Daoy (cell line): ENCODE data around the gene PHOX2A. TPM values are rescaled to one million over a fixed set of nuclear protein-coding genes. Genes with fewer than 3 reads are reported as not detected.
"Not testable (repeated sequence)": the region's sequence is repeated elsewhere in the genome, so short reads cannot be mapped to it uniquely, and the experiment has no call there.

ENCODE experiments used
- DNase-seq: peaks from one replicate; pipeline ENCODE4 v3.0.0-alpha.2; 2015; ENCODE audit warnings: low read depth
- total RNA-seq: library from RNA; depleted of rRNA; stranded (reverse); fragments of >200 nt; shearing (Covaris generic); gene quantifications from 2 replicates; pipeline ENCODE4 v1.2.3, GENCODE V29; 2014; rRNA removed

Gene PHOX2A
- total RNA-seq = not detected in 2 replicates

DNA sequence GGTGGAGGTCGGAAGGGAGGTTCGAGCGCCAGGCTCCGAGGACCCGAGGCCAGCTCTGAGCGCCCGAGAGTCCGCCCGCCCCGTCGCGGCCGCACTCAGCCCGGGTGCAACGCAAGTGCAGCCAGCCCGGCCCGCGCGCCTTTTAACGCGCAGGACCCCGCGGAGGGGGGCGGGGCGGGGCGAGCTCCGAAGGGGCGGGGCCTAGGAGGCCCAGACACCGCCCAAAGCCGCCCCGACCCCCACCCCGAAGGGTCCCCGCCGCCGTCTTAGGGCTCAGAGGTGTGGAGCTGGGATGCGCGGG is at the start of gene PHOX2A:
Gene PHOX2A (minus strand): TSS at position 117 of the 301 bp plus-strand sequence. CDS start 172 bp downstream, outside the sequence.
- no peak for DNase-seq

GRCh38 chr11:72293391-72293790 is 49.4 kb upstream of the PHOX2A start:
- no peak for DNase-seq

DNA sequence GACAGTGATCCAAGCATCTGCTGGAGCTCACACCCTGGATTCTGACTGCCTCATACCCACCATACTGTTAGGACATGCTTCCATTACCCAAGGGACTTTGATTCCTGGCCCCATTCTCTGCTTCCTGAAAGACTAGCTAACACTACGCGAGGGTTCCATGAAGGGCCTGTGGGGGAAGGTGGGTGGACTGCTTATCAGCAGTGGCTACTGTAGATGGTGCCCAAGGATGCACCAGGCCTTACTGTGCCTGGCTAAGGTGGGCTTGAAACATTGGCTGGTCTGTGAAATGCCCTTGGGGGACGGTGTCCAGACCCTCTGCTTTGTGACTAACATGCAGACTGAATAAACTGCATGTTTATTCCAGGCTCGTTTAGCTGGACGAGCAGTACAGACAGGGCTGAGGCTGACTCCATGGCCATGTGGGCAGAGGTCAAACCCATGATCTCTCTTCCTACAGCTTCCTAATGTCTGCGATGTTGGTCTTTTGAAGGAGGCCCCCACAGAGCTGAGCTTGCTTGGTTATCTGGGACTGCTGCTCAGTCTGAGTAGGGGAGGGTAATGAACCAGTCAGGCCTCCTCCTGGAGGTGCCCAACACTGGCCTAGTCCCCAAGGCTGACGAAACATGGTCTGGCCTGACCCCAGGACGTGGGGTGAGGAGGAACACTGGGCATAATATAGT is 48.3 kb upstream of the PHOX2A start:
- DNase-seq = no peak

- peak; percentile 11 for DNase-seq
Measured at GRCh38 chr11:72290741-72291140, 46.8 kb upstream of the PHOX2A start.

DNA sequence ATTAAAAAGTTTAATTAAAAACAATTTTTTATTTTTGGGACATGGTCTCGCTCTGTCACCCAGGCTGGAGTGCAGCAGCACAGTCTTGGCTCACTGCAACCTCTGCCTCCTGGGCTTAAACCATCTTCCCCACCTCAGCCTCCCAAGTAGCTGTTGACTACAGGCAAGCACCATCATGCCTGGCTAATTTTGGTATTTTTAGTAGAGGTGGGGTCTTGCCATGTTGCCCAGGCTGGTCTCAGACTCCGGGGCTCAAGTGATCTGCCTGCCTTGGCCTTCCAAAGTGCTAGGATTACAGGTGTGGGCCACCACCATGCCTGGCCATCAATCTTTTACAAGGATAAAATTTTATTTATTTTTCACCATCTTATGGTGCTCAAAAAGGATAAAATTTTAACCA is 43.3 kb upstream of the PHOX2A start:
- no peak for DNase-seq

- no peak for DNase-seq
Measured at GRCh38 chr11:72283947-72284346, 40.0 kb upstream of the PHOX2A start.

GRCh38 chr11:72280726-72281315 is 36.8 kb upstream of the PHOX2A start:
- no peak for DNase-seq

DNA sequence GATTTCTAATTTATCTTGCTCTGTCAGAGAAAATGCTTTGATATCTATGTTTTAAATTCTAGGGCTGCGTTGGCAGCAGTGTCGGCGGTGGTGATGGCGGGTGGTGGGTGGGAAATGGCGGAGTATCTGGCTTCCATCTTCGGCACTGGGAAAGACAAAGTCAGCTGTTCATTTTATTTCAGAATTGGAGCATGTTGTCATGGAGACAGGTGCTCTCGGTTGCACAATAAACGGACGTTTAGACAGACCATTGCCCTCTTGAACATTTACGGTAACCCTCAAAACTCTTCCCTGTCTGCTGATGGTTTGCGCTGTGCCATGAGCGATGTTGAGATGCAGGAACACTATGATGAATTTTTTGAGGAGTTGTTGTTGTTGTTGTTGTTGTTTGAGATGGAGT is 36.1 kb upstream of the PHOX2A start:
- DNase-seq = no peak

- DNase-seq = no peak
Measured at GRCh38 chr11:72278905-72279304, 34.9 kb upstream of the PHOX2A start.

DNA sequence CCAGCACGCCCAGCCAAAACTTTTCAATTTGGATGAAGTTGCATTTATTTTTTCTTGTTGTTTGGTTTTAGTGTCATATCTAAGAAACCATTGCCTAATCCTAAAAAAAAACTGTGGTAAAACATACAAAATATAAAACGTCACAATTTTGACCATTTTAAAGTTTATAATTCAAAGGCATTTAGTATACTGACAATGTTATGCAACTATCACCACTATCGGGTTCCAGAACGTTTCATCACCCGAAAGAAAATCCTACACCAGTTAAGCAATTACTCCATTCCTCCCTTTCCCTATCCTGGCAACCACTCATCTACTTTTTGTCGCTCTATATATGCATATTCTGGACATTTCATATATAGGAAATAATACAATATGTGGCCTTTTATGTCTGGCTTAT is 30.5 kb upstream of the PHOX2A start:
- DNase-seq = no peak

GRCh38 chr11:72271980-72272379 is 28.0 kb upstream of the PHOX2A start:
- no peak for DNase-seq

DNA sequence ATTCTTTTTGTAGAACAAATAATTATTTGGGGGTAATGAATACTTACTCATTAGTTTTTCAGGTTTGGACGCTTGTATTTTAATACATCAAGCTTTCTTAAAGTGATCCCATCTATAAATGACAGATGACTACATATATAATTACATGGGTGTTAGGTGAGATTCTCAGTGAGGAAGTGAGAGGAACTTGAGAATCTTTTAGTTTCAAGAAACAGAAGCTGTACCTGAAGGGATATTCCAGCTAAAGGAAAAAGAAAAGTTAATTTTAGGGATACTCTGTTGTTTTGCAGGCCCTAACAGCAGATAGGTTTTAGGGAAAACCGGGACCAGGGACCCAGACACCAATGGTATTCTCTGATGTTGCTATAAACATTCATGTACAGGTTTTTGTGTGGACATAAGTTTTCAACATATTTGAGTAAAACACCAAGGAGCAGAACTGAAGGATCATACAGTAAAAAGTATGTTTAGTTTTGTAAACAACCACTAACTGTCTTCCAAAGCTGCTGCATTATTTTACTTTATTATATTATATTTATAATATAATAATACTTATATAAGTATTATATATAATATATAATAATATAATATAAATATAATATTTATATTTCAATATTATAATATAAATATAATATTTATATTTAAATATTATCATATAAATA is 24.1 kb upstream of the PHOX2A start:
- no peak for DNase-seq

GRCh38 chr11:72266960-72267359 is 23.0 kb upstream of the PHOX2A start:
- not testable (repeated sequence) for DNase-seq

GRCh38 chr11:72265951-72266350 is 22.0 kb upstream of the PHOX2A start:
- DNase-seq = no peak

GRCh38 chr11:72263361-72263760 is 19.4 kb upstream of the PHOX2A start:
- DNase-seq = peak; percentile 21

DNA sequence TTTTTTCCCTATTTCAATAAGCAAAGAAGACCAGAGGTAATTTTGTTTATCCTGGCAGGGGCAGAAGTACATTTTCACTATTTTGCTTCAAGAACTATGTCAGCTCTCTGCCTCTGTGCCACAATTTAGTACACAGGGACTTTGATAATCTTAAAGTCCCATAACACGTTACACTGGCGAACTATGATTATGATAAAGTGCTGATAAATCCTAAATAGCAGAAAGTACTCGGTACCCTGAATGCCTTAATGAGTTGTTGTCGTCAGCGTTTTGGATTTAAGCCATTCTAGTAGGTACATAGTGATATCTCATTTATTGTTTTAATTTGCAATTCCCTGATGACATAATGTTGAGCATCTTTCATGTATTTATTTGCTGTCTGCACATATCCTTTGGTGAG is 16.6 kb upstream of the PHOX2A start:
- no peak for DNase-seq

- no peak for DNase-seq
Measured at GRCh38 chr11:72259490-72259889, 15.5 kb upstream of the PHOX2A start.

- DNase-seq = no peak
Measured at GRCh38 chr11:72257570-72257969, 13.6 kb upstream of the PHOX2A start.

DNA sequence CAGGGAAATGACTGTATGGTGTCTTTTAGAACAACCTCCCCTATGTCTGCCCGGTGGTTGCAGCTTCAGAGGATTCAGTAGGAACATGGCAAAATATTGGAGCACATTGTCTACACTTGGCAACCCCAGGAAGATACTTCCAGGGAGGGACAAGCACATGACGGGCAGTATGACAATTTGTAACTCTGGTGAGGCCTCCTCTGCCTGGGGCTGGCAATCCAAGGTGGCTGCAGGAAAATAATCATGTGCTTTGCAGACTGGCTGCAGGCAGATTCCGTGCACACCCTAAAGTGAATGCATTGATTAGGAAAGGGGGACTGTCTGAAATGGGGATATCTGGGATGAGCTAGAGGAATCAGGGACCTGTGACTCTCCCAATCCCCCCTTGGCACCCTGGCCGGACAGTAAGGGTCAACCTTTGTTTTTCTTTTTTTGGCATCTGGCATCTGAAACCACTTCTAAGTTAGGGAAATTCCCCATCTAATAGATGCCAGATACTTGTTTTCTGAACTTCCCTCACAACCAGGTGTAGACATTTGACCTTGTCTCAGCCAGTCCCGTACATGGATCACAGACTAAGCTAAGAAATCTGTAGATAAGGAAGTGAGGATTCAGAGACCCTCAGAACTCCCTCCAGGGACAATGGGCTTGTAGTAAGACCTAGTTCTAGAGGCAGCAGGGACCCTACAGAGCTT is 10.5 kb upstream of the PHOX2A start:
- no peak for DNase-seq

- no peak for DNase-seq
Measured at GRCh38 chr11:72253392-72253791, 9.4 kb upstream of the PHOX2A start.

GRCh38 chr11:72251614-72252013 is 7.6 kb upstream of the PHOX2A start:
- no peak for DNase-seq

GRCh38 chr11:72250661-72251464 is 6.9 kb upstream of the PHOX2A start:
- no peak for DNase-seq
